Suprapubic skin (tissue), 4 donors: ENCODE results near the gene CPB1. TPM values are rescaled to one million over a fixed set of nuclear protein-coding genes. Genes with fewer than 3 reads are reported as not detected.

Experiments
- DNase-seq, 2 donors: peaks; one replicate each; pipeline ENCODE4 v3.0.0-alpha.2; 2019; ENCODE audit warnings: low spot score in 2 of 2
- H3K27ac ChIP-seq: fragments of 200-600 bp; sonication (generic); one replicate; pipeline ENCODE4 v1.5.1; 2019
- H3K27me3 ChIP-seq: fragments of 200-600 bp; sonication (generic); one replicate; pipeline ENCODE4 v1.5.1; 2019
- H3K36me3 ChIP-seq: fragments of 200-600 bp; sonication (generic); one replicate; pipeline ENCODE4 v1.5.1; 2019
- H3K4me1 ChIP-seq: fragments of 200-600 bp; sonication (generic); one replicate; pipeline ENCODE4 v1.5.1; 2019
- H3K4me3 ChIP-seq: fragments of 200-600 bp; sonication (generic); one replicate; pipeline ENCODE4 v1.5.1; 2019; ENCODE audit warnings: mild to moderate bottlenecking
- H3K9me3 ChIP-seq: fragments of 200-600 bp; sonication (generic); one replicate; pipeline ENCODE4 v1.5.1; 2019
- EP300 ChIP-seq: sonication (generic); formaldehyde crosslinking; IDR thresholded peaks from one replicate; pipeline ENCODE4 v1.6.1; 2017; ENCODE audit warnings: antibody characterized with exemption
- POLR2A ChIP-seq, 2 donors: fragments of 450-650 bp; IDR thresholded peaks; one replicate each; pipeline ENCODE4 v1.6.1; 2017; ENCODE audit warnings: antibody characterized with exemption in 2 of 2, mild to moderate bottlenecking in 2 of 2, moderate library complexity in 2 of 2
- POLR2AphosphoS5 ChIP-seq, 3 donors: sonication (generic); formaldehyde crosslinking; IDR thresholded peaks; one replicate each; pipeline ENCODE4 v1.6.1; 2017; ENCODE audit warnings: antibody characterized with exemption in 3 of 3
- WGBS: methylation state at CpG from one replicate; pipeline ENCODE4 v1.1.5; 2018; 5-methylcytosine and 5-hydroxymethylcytosine counted together
- total RNA-seq, 4 donors: library from RNA; depleted of rRNA; stranded (reverse); fragments of >200 nt; gene quantifications; one replicate each; pipeline ENCODE4 v1.1.0, GENCODE V29; 2016
- TF ChIP-seq, protein P1 (sequence below), 2 donors: fragments of 200-600 bp in 1 of 2; fragments of 450-650 bp in 1 of 2; sonication (generic) in 1 of 2; IDR thresholded peaks; one replicate each; pipeline ENCODE4 v1.5.1; 2016 to 2019; ENCODE audit warnings: antibody characterized with exemption in 2 of 2, mild to moderate bottlenecking in 1 of 2, moderate library complexity in 1 of 2

Gene CPB1
- total RNA-seq, 4 donors from 2014 or later = not detected

DNA sequence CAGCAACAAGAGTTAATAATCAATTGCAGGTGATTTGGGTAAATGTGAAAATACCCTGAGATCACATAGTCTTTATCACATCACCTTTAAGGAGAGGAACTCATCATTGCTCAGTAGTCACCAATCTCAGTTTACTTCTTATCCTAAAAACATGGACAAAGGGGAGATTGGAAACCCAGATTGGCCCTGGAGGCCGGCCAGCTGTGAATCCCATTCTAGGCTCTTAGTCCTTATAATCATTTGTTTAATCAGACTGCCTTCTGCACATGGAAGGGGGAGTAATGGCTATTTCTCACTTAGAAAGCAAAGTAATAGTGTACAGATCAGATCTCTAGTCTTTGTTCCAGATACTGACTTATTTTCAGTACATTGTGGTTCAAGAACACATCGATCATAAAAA is 37.2 kb upstream of the CPB1 start:
- Histone ChIP-seq H3K4me1 (peaks cover 13% of the 10 kb centered on the region), H3K27ac (peak overlapping the region; percentile 83), H3K36me3 (no peaks in the 10 kb centered on the region), H3K4me3 (no peak overlapping the region), H3K27me3 (no peaks in the 10 kb centered on the region), H3K9me3 (no peaks in the 10 kb centered on the region)
- DNase-seq = no peak
- 59% methylated on average over 2 of the region's 2 CpGs for WGBS
- TF ChIP-seq, protein P1, sequence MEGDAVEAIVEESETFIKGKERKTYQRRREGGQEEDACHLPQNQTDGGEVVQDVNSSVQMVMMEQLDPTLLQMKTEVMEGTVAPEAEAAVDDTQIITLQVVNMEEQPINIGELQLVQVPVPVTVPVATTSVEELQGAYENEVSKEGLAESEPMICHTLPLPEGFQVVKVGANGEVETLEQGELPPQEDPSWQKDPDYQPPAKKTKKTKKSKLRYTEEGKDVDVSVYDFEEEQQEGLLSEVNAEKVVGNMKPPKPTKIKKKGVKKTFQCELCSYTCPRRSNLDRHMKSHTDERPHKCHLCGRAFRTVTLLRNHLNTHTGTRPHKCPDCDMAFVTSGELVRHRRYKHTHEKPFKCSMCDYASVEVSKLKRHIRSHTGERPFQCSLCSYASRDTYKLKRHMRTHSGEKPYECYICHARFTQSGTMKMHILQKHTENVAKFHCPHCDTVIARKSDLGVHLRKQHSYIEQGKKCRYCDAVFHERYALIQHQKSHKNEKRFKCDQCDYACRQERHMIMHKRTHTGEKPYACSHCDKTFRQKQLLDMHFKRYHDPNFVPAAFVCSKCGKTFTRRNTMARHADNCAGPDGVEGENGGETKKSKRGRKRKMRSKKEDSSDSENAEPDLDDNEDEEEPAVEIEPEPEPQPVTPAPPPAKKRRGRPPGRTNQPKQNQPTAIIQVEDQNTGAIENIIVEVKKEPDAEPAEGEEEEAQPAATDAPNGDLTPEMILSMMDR (IDR thresholded peaks at IDR 0.05) = no peak
- TF ChIP-seq POLR2A (IDR thresholded peaks at IDR 0.05) = no peak
- no peak for TF ChIP-seq POLR2AphosphoS5 (IDR thresholded peaks at IDR 0.05)
- TF ChIP-seq EP300 = no peak

DNA sequence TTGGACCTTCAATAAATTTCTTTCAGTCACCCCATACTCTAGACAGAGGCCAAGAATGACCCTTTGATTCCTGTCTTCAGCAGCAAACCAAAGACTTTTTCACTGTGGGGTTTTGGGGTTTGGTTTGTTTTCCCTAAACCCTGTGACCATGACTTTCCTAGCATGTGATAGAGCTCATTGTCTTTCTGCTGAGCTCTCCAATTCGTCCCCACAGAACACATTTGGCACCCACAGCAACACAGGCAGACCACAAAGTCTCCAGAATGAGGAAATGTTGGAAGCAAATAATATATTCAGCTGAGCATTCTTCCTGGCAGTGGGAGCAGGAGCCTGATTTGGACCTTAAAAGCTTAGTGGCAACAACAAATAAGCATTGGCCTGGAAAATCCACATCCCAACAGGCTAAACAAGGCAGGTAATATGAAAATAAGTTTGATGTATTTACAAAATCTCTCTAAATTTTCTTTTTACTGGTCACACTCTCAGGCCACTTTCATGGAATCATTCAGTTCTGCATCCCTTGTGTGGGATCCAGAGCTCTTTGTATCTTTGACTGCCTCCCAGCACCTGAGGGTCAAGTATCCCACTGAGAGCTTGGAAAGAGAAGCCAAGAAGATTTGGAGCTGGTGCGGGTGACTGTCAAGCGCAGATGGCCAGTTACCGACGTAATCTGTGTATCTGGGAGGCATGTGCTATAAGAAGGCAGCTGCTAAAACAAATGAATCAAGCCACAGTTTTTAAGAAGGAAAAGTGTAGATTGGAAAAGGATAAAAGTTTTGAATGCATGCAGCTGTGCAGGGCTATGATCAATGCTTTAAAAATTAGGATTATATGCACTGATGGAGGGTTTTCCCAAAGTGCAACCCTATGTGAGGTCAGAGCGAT is 36.5 kb upstream of the CPB1 start:
- no peak overlapping the region for H3K4me3 ChIP-seq
- no peaks in the 10 kb centered on the region for H3K9me3 ChIP-seq
- WGBS = 56% methylated on average over 6 of the region's 6 CpGs
- H3K36me3 ChIP-seq = no peaks in the 10 kb centered on the region
- H3K4me1 ChIP-seq = peaks cover 13% of the 10 kb centered on the region
- no peaks in the 10 kb centered on the region for H3K27me3 ChIP-seq
- peak overlapping the region; percentile 83 for H3K27ac ChIP-seq
- DNase-seq = peak in 1 of 2 donors; percentile 71
- TF ChIP-seq POLR2AphosphoS5 (IDR thresholded peaks at IDR 0.05) = no peak
- no peak for TF ChIP-seq EP300
- TF ChIP-seq, protein P1 (IDR thresholded peaks at IDR 0.05) = no peak
- no peak for TF ChIP-seq POLR2A (IDR thresholded peaks at IDR 0.05)

DNA sequence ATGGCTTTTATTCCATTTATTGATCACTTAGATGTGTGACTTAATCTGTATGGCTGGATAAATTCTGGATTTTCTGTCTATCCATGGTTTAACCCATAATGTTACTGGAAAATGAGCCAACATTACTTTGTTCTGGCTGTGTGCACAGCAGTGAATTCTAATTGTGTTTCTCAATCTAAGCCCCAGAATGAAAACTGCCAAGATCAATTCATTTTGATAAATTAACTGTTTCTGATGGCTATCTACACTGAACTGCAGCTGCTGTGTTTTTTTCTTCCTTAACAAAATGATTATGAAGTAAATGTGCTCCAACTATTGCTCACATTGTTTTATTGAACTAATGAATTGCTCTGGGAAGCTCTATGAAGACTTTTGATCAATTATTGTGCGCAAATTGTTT is 35.7 kb upstream of the CPB1 start:
- H3K4me1 ChIP-seq = peaks cover 13% of the 10 kb centered on the region
- no peaks in the 10 kb centered on the region for H3K9me3 ChIP-seq
- H3K36me3 ChIP-seq = no peaks in the 10 kb centered on the region
- H3K27ac ChIP-seq = peak overlapping the region; percentile 83
- WGBS = 94% methylated on average over 1 of the region's 1 CpG
- DNase-seq = no peak
- H3K27me3 ChIP-seq = no peaks in the 10 kb centered on the region
- no peak for TF ChIP-seq EP300
- TF ChIP-seq, protein P1 (IDR thresholded peaks at IDR 0.05) = no peak
- TF ChIP-seq POLR2A (IDR thresholded peaks at IDR 0.05) = no peak
- TF ChIP-seq POLR2AphosphoS5 (IDR thresholded peaks at IDR 0.05) = no peak
- no peak overlapping the region for H3K4me3 ChIP-seq

DNA sequence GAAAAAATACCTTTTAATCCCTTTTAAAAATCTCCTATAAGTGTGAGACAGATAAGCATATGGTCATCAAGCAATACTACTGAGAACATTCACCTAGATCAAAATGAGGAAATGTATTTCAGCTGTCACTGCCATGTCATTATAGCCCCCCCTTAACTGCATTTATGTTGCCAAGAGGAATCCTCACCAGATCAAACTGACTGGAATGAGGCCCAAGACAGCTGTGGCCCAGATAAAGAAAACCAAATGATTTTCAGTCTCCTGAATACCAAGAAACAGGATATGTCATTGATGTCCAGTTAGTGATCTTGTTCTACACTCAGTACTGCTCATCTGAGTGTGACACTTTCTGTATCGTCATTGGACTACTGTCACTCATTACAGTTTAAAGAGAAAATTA is 35.1 kb upstream of the CPB1 start:
- H3K9me3 ChIP-seq = no peaks in the 10 kb centered on the region
- no peaks in the 10 kb centered on the region for H3K36me3 ChIP-seq
- 72% methylated on average over 1 of the region's 1 CpG for WGBS
- no peak overlapping the region for H3K27ac ChIP-seq
- H3K27me3 ChIP-seq = no peaks in the 10 kb centered on the region
- no peak overlapping the region for H3K4me3 ChIP-seq
- TF ChIP-seq EP300 (no peak), POLR2AphosphoS5 (IDR thresholded peaks at IDR 0.05) (no peak), POLR2A (IDR thresholded peaks at IDR 0.05) (no peak)
- TF ChIP-seq, protein P1 (IDR thresholded peaks at IDR 0.05) = no peak
- H3K4me1 ChIP-seq = peaks cover 13% of the 10 kb centered on the region
- no peak for DNase-seq

DNA sequence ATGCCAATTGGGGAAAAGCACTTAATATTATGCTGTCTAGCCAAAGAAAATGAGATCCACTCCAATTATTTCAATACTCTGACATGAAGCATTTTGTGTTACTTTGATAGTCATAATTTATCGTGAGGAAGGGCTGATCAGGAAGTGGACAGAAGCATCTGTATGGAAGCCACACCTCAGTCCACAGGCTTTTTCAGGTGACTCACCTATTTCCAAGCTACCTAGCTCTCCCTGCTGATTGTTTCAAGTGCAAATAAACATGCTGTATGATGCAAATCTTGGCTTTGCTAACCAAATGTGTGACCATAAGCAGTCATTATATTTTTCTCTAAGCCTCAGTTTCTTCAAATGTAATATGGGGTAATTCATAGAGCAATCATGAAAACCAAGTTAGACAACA is 30.8 kb upstream of the CPB1 start:
- no peak for DNase-seq
- WGBS = 59% methylated on average over 1 of the region's 1 CpG

More for the DNA sequence above, 30.8 kb upstream of the CPB1 start:
- Histone ChIP-seq H3K4me1 (peaks cover 2% of the 10 kb centered on the region), H3K27me3 (no peaks in the 10 kb centered on the region), H3K4me3 (no peak overlapping the region), H3K9me3 (no peaks in the 10 kb centered on the region), H3K27ac (no peak overlapping the region), H3K36me3 (no peaks in the 10 kb centered on the region)
- TF ChIP-seq EP300 = no peak
- TF ChIP-seq, protein P1 (IDR thresholded peaks at IDR 0.05) = no peak
- no peak for TF ChIP-seq POLR2AphosphoS5 (IDR thresholded peaks at IDR 0.05)
- TF ChIP-seq POLR2A (IDR thresholded peaks at IDR 0.05) = no peak
